Uterus (tissue), 2 donors: ENCODE data around the gene MAFB.

ENCODE experiments used
- POLR2A ChIP-seq, 2 donors: fragments of 450-650 bp; IDR thresholded peaks; one replicate each; pipeline ENCODE4 v1.6.1; 2016; ENCODE audit warnings: antibody characterized with exemption in 2 of 2, mild to moderate bottlenecking in 1 of 2, moderate library complexity in 1 of 2
- TF ChIP-seq, protein P1 (sequence below), 4 experiments: fragments of 200-600 bp in 2 of 4; fragments of 450-650 bp in 2 of 4; sonication (generic) in 2 of 4; IDR thresholded peaks; one replicate each; pipeline ENCODE4 v1.5.1; 2016 to 2019; ENCODE audit warnings: antibody characterized with exemption in 4 of 4, mild to moderate bottlenecking in 2 of 4, moderate library complexity in 1 of 4

DNA sequence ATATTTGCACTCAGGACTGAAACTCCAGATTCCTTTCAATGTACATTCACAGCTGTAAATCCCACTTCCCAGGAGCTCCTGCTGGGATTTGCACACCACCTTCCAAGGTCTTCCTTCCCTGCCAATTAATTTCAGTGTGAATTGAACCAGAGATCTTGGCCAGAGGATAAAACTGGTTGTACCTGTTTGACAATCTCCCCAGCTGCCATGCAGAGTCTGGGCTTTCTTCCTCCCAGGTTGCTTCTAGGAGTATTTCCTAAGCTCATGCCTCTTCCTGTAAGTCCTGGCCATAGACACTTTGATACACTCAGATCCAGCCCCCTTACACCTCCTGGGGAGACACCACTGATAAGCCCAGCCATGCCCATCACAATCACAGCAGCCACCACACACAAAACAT lies 15.6 kb downstream of the MAFB start:
- no peak for TF ChIP-seq POLR2A (IDR thresholded peaks at IDR 0.05)
- TF ChIP-seq, protein P1, sequence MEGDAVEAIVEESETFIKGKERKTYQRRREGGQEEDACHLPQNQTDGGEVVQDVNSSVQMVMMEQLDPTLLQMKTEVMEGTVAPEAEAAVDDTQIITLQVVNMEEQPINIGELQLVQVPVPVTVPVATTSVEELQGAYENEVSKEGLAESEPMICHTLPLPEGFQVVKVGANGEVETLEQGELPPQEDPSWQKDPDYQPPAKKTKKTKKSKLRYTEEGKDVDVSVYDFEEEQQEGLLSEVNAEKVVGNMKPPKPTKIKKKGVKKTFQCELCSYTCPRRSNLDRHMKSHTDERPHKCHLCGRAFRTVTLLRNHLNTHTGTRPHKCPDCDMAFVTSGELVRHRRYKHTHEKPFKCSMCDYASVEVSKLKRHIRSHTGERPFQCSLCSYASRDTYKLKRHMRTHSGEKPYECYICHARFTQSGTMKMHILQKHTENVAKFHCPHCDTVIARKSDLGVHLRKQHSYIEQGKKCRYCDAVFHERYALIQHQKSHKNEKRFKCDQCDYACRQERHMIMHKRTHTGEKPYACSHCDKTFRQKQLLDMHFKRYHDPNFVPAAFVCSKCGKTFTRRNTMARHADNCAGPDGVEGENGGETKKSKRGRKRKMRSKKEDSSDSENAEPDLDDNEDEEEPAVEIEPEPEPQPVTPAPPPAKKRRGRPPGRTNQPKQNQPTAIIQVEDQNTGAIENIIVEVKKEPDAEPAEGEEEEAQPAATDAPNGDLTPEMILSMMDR (IDR thresholded peaks at IDR 0.05) = no peak
